Measurements from ENCODE around the gene TPCN2.
A peak's percentile ranks its signal among the peaks of the same experiment; 100 is the strongest.

Gene TPCN2

DNA sequence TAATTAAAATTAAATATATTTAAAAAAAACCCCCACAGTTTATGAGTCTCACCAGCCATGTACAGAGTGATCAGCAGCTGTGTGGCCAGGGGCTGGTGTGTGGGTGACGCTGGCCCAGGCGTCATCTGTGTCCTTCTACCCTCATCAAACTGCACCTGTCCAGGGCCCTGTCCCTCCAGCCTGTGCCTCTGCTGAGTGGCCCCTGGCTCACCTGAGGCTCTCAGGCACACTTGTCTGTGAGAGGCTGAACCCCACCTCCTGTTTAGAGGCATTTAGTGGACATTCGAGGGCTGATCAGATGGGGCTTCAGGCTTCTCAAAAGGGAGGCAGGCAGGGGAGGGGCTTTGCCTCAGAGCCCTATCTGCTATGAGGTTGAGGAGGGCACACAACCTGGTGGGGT lies 77.1 kb downstream of the TPCN2 start:
- TF ChIP-seq, protein P1, sequence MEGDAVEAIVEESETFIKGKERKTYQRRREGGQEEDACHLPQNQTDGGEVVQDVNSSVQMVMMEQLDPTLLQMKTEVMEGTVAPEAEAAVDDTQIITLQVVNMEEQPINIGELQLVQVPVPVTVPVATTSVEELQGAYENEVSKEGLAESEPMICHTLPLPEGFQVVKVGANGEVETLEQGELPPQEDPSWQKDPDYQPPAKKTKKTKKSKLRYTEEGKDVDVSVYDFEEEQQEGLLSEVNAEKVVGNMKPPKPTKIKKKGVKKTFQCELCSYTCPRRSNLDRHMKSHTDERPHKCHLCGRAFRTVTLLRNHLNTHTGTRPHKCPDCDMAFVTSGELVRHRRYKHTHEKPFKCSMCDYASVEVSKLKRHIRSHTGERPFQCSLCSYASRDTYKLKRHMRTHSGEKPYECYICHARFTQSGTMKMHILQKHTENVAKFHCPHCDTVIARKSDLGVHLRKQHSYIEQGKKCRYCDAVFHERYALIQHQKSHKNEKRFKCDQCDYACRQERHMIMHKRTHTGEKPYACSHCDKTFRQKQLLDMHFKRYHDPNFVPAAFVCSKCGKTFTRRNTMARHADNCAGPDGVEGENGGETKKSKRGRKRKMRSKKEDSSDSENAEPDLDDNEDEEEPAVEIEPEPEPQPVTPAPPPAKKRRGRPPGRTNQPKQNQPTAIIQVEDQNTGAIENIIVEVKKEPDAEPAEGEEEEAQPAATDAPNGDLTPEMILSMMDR (IDR thresholded peaks at IDR 0.05), result no peak
- no peak overlapping the region for H3K4me3 ChIP-seq
- H3K27ac ChIP-seq, result no peak overlapping the region
- no peak for DNase-seq (ENCODE audit: low spot score)

DNA sequence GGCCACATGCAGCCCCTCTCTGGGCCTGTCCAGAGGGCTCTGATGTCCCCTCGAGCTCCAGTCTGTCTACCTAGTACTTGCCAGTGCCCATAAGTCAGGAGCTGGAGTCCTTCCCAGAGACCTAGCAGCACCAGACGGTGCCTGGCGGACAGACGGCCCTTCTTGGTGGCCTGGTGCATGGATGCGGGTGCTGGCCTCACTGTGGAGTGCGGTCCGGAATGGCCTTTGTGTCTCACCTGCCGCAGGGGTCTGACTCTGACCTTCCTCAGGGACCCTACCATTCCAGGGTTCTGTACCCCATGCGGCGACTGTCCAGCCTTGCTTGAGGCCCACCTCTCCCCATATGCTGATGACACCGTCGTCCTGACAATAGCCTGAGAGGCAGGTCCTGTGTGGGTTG lies 77.6 kb downstream of the TPCN2 start:
- TF ChIP-seq, protein P1 (IDR thresholded peaks at IDR 0.05), result no peak
- Histone ChIP-seq H3K27ac (peak overlapping the region in 1 of 2 donors; percentile 67), H3K4me3 (no peak overlapping the region)
- DNase-seq (ENCODE audit: low spot score), result no peak

DNA sequence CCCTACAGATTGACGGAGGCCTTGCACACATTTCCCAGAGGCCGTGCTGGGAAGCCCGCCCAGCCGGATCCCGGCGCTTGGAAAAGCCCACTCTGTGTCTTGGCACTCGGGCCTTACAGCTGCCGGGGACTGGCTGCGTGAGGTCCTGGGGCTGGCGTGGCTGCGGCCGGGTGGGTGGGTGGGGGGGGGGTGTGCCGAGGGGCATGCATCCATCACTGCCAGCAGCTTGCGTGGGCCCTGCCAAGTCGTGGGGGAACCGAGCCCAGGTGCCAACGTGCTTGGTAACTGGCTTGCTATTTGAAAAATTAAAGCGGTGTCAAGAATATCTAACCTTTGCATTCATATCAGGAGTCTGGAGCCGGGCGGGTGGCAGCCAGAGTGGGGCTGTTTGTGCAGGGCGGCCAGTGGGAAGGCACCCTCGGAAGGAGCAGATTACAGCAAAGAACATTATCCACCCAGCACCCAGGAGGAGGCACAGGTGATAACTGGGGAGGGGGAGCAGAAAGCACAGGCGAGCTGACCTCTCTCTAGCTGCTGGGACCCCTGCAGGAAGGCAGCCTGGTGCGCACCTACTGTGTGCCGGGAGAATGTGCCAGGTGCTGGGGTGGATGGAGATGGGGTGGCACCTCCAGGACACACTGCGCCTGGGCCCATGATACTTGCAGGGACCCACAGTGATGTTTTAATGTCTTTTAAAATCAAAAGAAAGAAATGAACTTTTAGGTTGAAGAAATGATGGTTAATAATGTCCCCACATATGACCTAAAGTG lies 78.5 kb downstream of the TPCN2 start:
- no peak overlapping the region for H3K4me3 ChIP-seq
- no peak for DNase-seq (ENCODE audit: low spot score)
- TF ChIP-seq, protein P1 (IDR thresholded peaks at IDR 0.05), result no peak
- H3K27ac ChIP-seq, result peak overlapping the region; percentile 32 to 67

DNA sequence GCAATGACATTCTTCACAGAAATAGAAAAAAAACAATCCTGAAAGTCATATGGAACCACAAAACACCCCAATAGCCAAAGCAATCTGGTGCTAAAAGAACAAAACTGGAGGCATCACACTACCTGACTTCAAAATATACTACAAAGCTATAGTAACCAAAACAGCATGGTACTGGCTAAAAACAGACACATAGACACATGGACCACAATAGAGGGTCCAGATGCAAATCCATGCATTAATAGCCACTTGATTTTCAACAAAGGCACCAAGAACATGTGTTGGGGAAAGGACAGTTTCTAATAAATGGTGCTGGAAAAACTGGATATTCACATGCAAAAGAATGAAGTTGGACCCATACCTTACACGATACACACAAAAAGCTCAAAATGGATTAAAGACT lies 79.2 kb downstream of the TPCN2 start:
- Histone ChIP-seq H3K27ac (no peak overlapping the region), H3K4me3 (no peak overlapping the region)
- DNase-seq (ENCODE audit: low spot score), result no peak
- TF ChIP-seq, protein P1 (IDR thresholded peaks at IDR 0.05), result no peak

DNA sequence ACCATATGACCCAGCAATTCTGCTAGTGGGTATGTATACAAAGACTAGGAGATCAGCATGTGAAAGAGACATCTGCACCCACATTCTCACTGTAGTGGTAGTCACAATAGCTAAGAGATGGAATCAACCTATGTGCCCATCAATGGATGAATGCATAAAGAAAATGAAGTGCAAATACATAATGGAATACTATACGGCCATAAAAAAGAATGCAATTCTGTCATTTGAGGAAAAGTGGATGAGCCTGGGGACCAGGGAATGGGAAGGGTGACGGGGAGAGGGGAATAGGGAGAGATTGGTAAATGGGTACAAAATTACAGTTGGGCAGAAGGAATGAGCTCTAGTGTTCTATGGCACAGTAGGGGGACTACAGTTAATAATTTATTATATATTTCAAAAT lies 80.3 kb downstream of the TPCN2 start:
- no peak for DNase-seq (ENCODE audit: low spot score)

DNA sequence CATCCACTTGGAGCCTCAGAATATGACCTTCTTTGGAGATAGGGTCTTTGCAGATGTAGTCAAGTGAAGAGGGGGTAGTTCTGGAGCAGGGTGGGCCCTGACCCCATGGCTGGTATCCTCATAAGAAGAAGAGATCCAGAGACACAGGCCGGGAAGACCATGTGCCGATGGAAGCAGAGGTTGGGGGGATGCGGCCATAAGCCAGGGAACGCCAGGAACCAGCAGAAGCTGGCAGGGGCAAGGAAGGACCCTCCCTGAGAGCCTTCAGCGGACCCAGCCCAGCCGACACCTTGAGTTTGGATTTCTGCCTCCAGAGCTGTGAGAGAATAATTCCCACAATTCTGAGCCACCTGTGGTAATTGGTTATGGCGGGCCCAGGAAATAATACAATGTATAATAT lies 80.9 kb downstream of the TPCN2 start:
- no peak for DNase-seq (ENCODE audit: low spot score)
- Histone ChIP-seq H3K4me3 (no peak overlapping the region), H3K27ac (no peak overlapping the region)
- TF ChIP-seq, protein P1 (IDR thresholded peaks at IDR 0.05), result no peak

More for the DNA sequence above, 80.3 kb downstream of the TPCN2 start:
- Histone ChIP-seq H3K4me3 (no peak overlapping the region), H3K27ac (no peak overlapping the region)
- TF ChIP-seq, protein P1 (IDR thresholded peaks at IDR 0.05), result no peak

DNA sequence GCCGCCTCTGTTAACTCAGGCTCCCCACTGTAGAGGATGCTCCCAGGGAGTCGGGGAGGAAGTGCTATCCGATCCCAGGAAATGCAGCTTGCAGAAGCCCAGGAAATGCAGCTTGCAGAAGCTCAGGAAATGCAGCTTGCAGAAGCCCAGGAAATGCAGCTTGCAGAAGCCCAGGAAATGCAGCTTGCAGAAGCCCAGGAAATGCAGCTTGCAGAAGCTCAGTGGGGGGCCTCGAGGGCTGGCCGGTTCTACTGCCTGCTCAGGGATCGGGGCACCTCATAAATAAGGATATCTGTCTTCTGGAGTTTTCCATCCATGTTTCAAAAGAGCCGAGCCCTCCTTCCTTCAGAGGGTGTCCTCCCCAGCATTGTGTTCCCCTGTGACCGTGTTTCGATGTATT lies 81.9 kb downstream of the TPCN2 start:
- no peak for DNase-seq (ENCODE audit: low spot score)
- H3K4me3 ChIP-seq, result no peak overlapping the region
- H3K27ac ChIP-seq, result peak overlapping the region in 1 of 2 donors; percentile 89
- TF ChIP-seq, protein P1 (IDR thresholded peaks at IDR 0.05), result no peak

All from coronary artery (tissue), 2 donors.